GM12872 (cell line): ENCODE measurements around the gene CD37.
A peak's percentile ranks its signal among the peaks of the same experiment; 100 is the strongest.

Source experiments
- CTCF ChIP-seq: IDR thresholded peaks from 3 replicates; pipeline ENCODE4 v1.5.1; 2011; ENCODE audit warnings: low read depth, mild to moderate bottlenecking, low read length, moderate library complexity; ENCODE audit not compliant: insufficient read depth

Gene CD37

GRCh38 chr19:49362929-49363267, 27.7 kb downstream of the CD37 start:
- no peak for TF ChIP-seq CTCF

DNA sequence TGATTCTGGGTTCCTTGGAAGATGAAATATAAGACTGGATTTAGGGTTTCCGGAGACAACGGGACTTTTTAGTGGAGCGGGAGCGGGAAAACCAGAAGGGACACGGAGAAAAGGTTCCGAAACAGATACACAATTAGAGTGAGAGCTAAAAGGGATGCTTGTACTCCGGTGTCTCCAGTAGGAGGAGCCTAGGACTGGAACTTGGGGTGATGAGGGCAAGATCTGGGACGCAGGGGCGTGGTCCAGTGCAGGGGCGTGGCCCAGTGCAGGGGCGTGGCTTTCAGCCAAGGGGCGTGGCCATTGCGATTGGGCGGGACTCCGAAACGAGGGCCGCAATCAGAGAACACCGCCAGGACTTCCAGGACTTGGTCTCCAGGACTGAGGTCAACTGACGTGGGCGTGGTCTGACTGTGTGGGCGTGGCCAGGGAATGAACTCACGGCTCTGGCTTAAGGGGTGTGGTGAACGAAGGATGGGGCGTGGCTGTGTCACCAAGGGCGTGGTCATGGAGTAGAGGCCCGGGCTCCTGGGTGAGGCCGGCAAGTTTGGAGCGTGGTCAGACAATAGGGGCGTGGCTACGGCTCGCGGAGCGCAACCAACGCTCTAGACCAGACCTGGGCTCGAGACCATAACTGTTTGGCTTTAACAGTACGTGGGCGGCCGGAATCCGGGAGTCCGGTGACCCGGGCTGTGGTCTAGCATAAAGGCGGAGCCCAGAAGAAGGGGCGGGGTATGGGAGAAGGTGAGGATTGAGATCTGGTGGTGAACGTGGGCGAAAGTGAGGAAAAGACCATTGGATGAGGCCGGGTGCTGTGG, 28.3 kb downstream of the CD37 start, which contains the start of gene DKKL1:
DKKL1 (plus strand) TSS at position 610 of the 815 bp plus-strand sequence; CDS start at position 732, 122 bp downstream.
- peak; percentile 31; the same call in 2 of the 3 replicates for TF ChIP-seq CTCF

DNA sequence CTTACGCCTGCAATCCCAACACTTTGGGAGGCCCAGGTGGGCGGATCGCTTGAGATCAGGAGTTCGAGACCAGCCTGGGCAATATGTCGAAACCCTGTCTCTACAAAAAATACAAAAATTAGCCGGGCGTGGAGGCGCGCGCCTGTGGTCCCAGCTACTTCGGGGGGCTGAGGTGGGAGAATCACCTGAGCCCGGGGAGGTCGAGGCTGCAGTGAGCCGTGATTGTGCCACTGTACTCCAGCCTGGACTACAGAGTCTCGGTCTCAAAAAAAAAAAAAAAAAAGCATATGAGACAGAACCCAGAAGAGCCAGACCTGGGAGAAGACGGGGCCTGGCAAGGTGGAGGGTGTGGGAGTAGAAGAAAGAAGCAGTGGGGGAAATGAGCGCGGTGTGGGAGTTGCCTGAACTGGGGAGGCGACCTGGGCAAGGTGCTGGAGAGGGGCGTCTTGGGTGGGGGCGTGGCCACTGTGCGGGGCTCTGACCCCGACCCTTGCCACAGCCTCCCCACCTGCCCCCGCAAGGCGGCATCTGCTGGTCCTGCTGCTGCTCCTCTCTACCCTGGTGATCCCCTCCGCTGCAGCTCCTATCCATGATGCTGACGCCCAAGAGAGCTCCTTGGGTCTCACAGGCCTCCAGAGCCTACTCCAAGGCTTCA, 29.0 kb downstream of the CD37 start:
- TF ChIP-seq CTCF, result no peak

DNA sequence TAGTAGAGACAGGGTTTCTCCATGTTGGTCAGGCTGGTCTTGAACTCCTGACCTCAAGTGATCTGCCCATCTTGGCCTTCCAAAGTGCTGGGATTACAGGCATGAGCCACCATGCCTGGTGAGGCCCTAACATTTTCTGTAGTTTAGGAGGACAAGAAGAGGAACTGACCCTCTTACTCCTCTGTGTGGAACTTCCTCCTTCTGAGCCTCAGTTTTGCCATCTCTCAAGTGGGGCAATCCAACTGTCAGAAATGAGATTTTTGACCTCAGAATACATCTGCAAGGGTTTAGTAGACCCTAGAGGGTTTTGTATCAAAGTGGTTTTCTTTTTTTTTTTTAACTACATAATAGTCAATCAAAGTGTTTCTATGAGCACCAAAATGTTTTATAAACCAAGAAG, 30.9 kb downstream of the CD37 start:
- TF ChIP-seq CTCF, result no peak

- TF ChIP-seq CTCF, result no peak
Observed at GRCh38 chr19:49368711-49369358, 33.6 kb downstream of the CD37 start.

- TF ChIP-seq CTCF, result no peak
Observed at GRCh38 chr19:49371184-49371583, 36.0 kb downstream of the CD37 start.

DNA sequence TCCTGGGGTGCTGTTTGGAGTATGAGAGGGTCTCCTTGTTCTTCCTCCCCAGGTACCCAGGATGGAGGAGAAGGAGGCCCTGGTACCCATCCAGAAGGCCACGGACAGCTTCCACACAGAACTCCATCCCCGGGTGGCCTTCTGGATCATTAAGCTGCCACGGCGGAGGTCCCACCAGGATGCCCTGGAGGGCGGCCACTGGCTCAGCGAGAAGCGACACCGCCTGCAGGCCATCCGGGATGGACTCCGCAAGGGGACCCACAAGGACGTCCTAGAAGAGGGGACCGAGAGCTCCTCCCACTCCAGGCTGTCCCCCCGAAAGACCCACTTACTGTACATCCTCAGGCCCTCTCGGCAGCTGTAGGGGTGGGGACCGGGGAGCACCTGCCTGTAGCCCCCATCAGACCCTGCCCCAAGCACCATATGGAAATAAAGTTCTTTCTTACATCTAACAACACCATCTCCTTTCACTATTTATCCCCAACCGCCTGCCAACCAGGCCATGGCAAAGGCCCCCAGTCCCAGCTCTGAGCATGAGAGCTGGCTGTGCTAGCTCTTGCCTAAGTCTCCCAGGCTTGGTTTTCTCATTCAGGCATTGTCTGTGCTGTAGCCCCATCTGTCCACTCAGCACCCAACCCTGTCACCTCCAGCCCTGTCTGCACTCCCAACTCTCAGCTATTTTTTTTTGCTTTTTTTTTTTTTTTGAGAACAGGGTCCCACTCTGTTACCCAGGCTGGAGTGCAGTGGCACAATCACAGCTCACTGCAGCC, 39.6 kb downstream of the CD37 start:
- TF ChIP-seq CTCF, result no peak
